GM12874 (cell line): ENCODE results near the gene ADAM11.

Experiments
- TF ChIP-seq, protein P1 (sequence below): IDR thresholded peaks from 2 replicates; pipeline ENCODE4 v1.5.1; 2011; ENCODE audit warnings: low read depth, mild to moderate bottlenecking, control low read depth, low read length, moderate library complexity; ENCODE audit not compliant: insufficient read depth

Gene ADAM11

GRCh38 chr17:44775136-44775837 lies 16.5 kb downstream of the ADAM11 start:
- TF ChIP-seq, protein P1, sequence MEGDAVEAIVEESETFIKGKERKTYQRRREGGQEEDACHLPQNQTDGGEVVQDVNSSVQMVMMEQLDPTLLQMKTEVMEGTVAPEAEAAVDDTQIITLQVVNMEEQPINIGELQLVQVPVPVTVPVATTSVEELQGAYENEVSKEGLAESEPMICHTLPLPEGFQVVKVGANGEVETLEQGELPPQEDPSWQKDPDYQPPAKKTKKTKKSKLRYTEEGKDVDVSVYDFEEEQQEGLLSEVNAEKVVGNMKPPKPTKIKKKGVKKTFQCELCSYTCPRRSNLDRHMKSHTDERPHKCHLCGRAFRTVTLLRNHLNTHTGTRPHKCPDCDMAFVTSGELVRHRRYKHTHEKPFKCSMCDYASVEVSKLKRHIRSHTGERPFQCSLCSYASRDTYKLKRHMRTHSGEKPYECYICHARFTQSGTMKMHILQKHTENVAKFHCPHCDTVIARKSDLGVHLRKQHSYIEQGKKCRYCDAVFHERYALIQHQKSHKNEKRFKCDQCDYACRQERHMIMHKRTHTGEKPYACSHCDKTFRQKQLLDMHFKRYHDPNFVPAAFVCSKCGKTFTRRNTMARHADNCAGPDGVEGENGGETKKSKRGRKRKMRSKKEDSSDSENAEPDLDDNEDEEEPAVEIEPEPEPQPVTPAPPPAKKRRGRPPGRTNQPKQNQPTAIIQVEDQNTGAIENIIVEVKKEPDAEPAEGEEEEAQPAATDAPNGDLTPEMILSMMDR = 0 out of 2 replicates have a peak, but pooled peaks have one; percentile 2

- TF ChIP-seq, protein P1 = no peak
These were observed 17.2 kb downstream of the ADAM11 start for GRCh38 chr17:44775838-44776621.

DNA sequence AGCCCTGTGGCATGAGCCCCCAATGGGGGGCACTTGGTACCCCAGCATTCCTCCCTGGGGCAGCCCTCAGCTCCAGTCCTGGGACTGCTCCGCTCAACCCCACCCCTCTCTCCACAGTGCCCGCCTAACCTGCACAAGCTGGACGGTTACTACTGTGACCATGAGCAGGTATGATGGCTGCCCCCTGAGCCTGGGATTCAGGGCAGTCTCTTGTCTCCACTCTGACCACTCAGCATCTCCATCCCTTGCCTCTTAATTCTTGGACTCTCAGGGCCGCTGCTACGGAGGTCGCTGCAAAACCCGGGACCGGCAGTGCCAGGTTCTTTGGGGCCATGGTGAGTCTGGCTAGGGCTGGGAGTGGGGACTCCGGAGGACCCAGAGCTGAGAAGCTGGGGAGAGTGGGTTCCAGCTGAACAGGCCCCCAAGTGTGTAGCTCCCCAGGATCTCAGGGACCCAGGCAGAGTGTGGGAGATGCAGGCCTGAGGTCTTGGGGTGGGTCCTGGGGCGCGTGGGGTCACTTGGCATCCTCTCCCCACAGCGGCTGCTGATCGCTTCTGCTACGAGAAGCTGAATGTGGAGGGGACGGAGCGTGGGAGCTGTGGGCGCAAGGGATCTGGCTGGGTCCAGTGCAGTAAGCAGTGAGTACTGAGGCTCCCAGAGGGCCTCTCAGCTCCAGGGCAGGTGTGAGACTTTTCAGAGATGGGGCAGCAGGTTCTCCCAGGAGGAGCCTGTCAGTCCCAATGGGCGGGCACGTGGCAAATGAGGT lies 18.0 kb downstream of the ADAM11 start:
- TF ChIP-seq, protein P1 = no peak

- TF ChIP-seq, protein P1 = no peak
These were observed 18.9 kb downstream of the ADAM11 start for GRCh38 chr17:44777394-44778348.

DNA sequence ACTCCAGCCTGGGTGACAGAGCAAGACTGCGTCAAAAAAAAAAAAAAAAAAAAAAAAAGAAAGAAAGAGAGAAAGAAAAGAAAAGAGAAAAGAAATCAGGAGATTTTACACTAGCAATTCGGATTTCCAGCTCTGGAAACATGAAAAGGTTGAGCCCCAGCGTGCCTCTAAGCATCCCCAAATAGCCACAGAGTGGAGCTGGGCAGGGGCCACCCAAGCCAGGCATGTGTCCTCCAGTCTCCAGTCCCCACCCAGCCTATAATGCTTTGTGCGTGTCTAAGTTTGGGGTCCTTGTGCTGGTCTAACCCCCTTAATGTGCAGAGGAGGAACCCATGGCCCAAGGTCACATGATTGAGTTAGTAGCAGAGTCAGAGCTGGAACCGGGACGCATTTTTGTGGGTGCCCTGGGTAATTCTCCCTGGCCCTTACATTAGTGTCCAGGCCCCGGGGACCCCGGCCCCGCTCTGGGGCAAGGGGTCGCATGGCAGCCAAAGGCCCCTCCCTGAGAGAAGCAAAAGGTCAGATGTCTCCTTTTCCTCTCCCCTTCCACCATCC lies 19.9 kb downstream of the ADAM11 start:
- TF ChIP-seq, protein P1 = no peak

DNA sequence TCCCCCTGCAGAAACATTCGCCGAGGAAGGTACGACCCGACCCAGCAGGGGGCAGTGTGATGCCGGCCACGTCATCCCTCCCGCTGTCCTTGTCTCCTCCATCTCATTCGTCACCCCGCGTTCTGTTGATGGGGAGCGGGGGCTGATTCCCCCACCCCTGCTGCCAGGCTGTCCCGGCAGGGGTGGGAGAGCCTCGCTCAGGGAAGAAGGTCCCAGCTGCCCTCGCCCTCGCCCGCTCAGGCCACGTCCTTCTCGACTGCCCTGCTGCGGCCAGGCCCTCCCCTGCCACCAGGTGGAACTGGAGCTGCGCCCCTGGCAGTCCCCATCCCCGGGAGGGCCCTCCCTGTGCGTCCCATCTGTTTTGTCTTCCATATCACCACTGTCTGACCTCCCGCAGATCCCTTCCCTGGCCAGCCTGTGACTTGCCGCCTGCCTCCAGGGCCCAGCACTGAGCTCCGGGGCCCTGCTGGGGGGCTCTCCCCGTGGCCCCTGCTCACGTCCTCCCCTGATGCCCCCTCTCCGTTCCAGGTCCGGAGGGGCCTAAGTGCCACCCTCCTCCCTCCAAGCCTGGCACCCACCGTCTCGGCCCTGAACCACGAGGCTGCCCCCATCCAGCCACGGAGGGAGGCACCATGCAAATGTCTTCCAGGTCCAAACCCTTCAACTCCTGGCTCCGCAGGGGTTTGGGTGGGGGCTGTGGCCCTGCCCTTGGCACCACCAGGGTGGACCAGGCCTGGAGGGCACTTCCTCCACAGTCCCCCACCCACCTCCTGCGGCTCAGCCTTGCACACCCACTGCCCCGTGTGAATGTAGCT lies 20.6 kb downstream of the ADAM11 start:
- TF ChIP-seq, protein P1 = peak; percentile 85
